22Rv1 (cell line): ENCODE data around the gene VWA8.

Source experiments
- ZFX ChIP-seq: fragments of 450-650 bp; IDR thresholded peaks from 2 replicates; pipeline ENCODE4 v1.6.1; 2017; ENCODE audit warnings: antibody characterized with exemption, borderline replicate concordance
- TF ChIP-seq, protein P1 (sequence below): fragments of 450-650 bp; IDR thresholded peaks from 2 replicates; pipeline ENCODE4 v1.5.1; 2017; ENCODE audit warnings: mild to moderate bottlenecking

DNA sequence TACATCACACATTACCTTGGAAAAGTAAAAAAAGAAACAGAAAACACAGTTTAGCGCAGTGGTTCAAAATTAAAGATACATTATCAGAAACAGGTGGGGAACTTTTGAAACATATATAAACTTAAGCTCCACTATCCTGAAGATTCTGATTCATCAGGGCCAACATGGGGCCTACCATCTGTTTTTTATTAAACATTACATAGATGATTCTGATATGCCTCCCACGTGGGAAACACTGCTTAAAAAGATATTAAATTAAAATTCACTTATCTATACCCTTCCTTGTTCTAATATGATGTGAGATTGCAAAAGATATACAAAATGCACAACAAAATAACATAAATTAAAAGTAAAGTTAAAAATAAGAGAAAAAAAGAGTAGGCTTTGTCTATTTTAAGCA is 125.0 kb downstream of the VWA8 start:
- TF ChIP-seq, protein P1, sequence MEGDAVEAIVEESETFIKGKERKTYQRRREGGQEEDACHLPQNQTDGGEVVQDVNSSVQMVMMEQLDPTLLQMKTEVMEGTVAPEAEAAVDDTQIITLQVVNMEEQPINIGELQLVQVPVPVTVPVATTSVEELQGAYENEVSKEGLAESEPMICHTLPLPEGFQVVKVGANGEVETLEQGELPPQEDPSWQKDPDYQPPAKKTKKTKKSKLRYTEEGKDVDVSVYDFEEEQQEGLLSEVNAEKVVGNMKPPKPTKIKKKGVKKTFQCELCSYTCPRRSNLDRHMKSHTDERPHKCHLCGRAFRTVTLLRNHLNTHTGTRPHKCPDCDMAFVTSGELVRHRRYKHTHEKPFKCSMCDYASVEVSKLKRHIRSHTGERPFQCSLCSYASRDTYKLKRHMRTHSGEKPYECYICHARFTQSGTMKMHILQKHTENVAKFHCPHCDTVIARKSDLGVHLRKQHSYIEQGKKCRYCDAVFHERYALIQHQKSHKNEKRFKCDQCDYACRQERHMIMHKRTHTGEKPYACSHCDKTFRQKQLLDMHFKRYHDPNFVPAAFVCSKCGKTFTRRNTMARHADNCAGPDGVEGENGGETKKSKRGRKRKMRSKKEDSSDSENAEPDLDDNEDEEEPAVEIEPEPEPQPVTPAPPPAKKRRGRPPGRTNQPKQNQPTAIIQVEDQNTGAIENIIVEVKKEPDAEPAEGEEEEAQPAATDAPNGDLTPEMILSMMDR, result no peak
- TF ChIP-seq ZFX, result no peak
